ENCODE results near the gene NTRK3. TPM values are rescaled to one million over a fixed set of nuclear protein-coding genes. Genes with fewer than 3 reads are reported as not detected.

NTRK3 gene
- total and polyA plus RNA-seq, 4 donors: 0.21 to 2.9 (median 0.32) TPM

DNA sequence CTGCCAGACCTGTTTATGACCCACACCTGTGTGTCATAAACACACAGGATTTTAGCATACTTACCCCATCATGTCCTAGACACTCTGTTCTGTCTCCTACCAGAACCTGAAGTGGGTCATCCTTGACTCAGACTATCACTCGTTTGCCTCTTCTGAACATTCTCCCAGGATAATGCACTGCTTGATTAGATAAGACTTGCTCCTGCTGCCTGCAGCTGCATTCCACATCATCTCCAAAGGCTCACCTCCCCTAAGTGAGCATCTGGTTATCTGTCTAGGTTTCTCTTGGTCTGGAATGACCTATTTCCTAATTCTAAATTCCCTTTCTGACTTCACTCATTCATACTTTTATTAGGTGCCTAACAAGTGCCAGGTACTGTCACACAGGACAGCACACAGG, 332.1 kb downstream of the NTRK3 start (continued):
- TF ChIP-seq, protein P1, sequence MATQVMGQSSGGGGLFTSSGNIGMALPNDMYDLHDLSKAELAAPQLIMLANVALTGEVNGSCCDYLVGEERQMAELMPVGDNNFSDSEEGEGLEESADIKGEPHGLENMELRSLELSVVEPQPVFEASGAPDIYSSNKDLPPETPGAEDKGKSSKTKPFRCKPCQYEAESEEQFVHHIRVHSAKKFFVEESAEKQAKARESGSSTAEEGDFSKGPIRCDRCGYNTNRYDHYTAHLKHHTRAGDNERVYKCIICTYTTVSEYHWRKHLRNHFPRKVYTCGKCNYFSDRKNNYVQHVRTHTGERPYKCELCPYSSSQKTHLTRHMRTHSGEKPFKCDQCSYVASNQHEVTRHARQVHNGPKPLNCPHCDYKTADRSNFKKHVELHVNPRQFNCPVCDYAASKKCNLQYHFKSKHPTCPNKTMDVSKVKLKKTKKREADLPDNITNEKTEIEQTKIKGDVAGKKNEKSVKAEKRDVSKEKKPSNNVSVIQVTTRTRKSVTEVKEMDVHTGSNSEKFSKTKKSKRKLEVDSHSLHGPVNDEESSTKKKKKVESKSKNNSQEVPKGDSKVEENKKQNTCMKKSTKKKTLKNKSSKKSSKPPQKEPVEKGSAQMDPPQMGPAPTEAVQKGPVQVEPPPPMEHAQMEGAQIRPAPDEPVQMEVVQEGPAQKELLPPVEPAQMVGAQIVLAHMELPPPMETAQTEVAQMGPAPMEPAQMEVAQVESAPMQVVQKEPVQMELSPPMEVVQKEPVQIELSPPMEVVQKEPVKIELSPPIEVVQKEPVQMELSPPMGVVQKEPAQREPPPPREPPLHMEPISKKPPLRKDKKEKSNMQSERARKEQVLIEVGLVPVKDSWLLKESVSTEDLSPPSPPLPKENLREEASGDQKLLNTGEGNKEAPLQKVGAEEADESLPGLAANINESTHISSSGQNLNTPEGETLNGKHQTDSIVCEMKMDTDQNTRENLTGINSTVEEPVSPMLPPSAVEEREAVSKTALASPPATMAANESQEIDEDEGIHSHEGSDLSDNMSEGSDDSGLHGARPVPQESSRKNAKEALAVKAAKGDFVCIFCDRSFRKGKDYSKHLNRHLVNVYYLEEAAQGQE (IDR thresholded peaks at IDR 0.05): no peak
- no peak for TF ChIP-seq NR2F2 (IDR thresholded peaks at IDR 0.05)

DNA sequence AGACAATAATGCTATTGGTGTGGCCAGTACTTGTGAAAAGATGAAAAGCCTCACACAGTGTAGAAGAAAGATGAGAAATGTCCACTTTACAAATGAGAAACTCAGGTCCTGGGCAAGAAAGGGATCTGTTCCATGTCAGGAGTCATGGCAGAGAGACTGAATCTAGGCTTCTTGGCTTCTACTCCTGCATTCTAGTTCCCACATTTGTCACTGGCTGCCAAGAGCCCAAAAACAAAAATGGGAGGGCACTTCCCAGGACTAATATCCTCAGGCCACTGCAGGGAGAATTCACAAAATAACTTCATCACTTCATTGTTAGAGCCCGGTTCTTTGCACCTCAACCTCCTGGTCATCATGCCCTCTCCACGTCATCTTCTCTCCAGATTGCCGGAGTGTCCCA, 337.5 kb downstream of the NTRK3 start:
- H3K4me3 ChIP-seq (ENCODE audit: low read depth in 1 of 3, low read length in 3 of 3): no peak overlapping the region
- TF ChIP-seq, protein P2, sequence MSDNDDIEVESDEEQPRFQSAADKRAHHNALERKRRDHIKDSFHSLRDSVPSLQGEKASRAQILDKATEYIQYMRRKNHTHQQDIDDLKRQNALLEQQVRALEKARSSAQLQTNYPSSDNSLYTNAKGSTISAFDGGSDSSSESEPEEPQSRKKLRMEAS (IDR thresholded peaks at IDR 0.05): no peak
- no peak for TF ChIP-seq NR2F2 (IDR thresholded peaks at IDR 0.05)
- TF ChIP-seq, protein P3, sequence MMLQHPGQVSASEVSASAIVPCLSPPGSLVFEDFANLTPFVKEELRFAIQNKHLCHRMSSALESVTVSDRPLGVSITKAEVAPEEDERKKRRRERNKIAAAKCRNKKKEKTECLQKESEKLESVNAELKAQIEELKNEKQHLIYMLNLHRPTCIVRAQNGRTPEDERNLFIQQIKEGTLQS (IDR thresholded peaks at IDR 0.05): no peak
- TF ChIP-seq, protein P1 (IDR thresholded peaks at IDR 0.05): no peak
- TF ChIP-seq JUND (IDR thresholded peaks at IDR 0.05): no peak
- TF ChIP-seq HNF4A (conservative IDR thresholded peaks at IDR 0.05): no peak
- no peak overlapping the region for H3K9ac ChIP-seq (ENCODE audit: low read depth in 1 of 2, low read length in 2 of 2)
- WGBS: 80% methylated on average over 3 of the region's 3 CpGs
- no peak for DNase-seq (ENCODE audit: low spot score)
- H3K9me3 ChIP-seq (ENCODE audit: control insufficient read depth in 4 of 4, low read length in 3 of 4): no peaks in the 10 kb centered on the region
- H3K27me3 ChIP-seq (ENCODE audit: control insufficient read depth in 4 of 4, insufficient read depth in 4 of 4, low read length in 3 of 4): peaks cover 0 to 7% (median 2%) of the 10 kb centered on the region in 4 donors
- no peaks in the 10 kb centered on the region for H3K36me3 ChIP-seq (ENCODE audit: control insufficient read depth in 4 of 4, insufficient read depth in 3 of 4, low read depth in 1 of 4, low read length in 3 of 4)
- no peaks in the 10 kb centered on the region for H3K4me1 ChIP-seq (ENCODE audit: control insufficient read depth in 4 of 4, insufficient read depth in 4 of 4, low read length in 3 of 4)
- no peak overlapping the region for H3K27ac ChIP-seq (ENCODE audit: low read depth in 1 of 2, low read length in 2 of 2)

DNA sequence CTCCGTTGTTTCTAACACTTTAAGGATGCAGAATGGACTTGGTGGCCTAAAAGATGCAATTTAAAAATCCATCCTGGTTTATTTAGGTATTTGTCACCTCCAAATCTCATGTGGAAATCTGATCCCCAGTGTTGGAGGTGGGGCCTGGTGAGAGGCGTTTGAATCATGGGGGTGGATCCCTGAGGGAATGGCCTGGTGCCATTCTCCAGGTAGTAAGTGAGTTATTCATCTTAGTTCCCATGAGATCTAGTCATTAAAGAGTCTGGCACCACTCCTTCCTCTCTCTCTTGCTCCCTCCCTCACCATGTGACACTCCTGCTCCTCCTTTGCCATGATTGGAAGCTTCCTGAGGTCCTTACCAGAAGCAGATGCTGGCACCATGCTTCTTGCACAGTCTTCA, 339.1 kb downstream of the NTRK3 start:
- WGBS: 43% methylated on average over 2 of the region's 2 CpGs
- Histone ChIP-seq H3K27me3 (ENCODE audit: control insufficient read depth in 4 of 4, insufficient read depth in 4 of 4, low read length in 3 of 4) (peaks cover 0 to 7% (median 2%) of the 10 kb centered on the region in 4 donors), H3K27ac (ENCODE audit: low read depth in 1 of 2, low read length in 2 of 2) (no peak overlapping the region), H3K4me1 (ENCODE audit: control insufficient read depth in 4 of 4, insufficient read depth in 4 of 4, low read length in 3 of 4) (no peaks in the 10 kb centered on the region), H3K36me3 (ENCODE audit: control insufficient read depth in 4 of 4, insufficient read depth in 3 of 4, low read depth in 1 of 4, low read length in 3 of 4) (no peaks in the 10 kb centered on the region), H3K4me3 (ENCODE audit: low read depth in 1 of 3, low read length in 3 of 3) (no peak overlapping the region), H3K9me3 (ENCODE audit: control insufficient read depth in 4 of 4, low read length in 3 of 4) (no peaks in the 10 kb centered on the region), H3K9ac (ENCODE audit: low read depth in 1 of 2, low read length in 2 of 2) (no peak overlapping the region)
- no peak for DNase-seq (ENCODE audit: low spot score)
- TF ChIP-seq HNF4A (conservative IDR thresholded peaks at IDR 0.05) (no peak), EGR1 (IDR thresholded peaks at IDR 0.05; ENCODE audit: low read depth in 2 of 2) (no peak), NR2F2 (IDR thresholded peaks at IDR 0.05) (no peak), GABPA (IDR thresholded peaks at IDR 0.05 in 1 of 2, conservative IDR thresholded peaks at IDR 0.05 in 1 of 2) (no peak), YY1 (IDR thresholded peaks at IDR 0.05) (no peak), RAD21 (IDR thresholded peaks at IDR 0.05) (no peak), FOXA2 (IDR thresholded peaks at IDR 0.05) (no peak), RXRA (IDR thresholded peaks at IDR 0.05) (no peak), FOXA1 (IDR thresholded peaks at IDR 0.05) (no peak), JUND (IDR thresholded peaks at IDR 0.05) (no peak)
- TF ChIP-seq, protein P4, sequence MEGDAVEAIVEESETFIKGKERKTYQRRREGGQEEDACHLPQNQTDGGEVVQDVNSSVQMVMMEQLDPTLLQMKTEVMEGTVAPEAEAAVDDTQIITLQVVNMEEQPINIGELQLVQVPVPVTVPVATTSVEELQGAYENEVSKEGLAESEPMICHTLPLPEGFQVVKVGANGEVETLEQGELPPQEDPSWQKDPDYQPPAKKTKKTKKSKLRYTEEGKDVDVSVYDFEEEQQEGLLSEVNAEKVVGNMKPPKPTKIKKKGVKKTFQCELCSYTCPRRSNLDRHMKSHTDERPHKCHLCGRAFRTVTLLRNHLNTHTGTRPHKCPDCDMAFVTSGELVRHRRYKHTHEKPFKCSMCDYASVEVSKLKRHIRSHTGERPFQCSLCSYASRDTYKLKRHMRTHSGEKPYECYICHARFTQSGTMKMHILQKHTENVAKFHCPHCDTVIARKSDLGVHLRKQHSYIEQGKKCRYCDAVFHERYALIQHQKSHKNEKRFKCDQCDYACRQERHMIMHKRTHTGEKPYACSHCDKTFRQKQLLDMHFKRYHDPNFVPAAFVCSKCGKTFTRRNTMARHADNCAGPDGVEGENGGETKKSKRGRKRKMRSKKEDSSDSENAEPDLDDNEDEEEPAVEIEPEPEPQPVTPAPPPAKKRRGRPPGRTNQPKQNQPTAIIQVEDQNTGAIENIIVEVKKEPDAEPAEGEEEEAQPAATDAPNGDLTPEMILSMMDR (IDR thresholded peaks at IDR 0.05; ENCODE audit: low read depth, low read length, missing input control): no peak
- TF ChIP-seq, protein P3 (IDR thresholded peaks at IDR 0.05): no peak
- TF ChIP-seq, protein P2 (IDR thresholded peaks at IDR 0.05): no peak
- TF ChIP-seq, protein P1 (IDR thresholded peaks at IDR 0.05): no peak
